ENCODE results near the gene ATXN10.

ATXN10 gene

GRCh38 chr22:45644714-45645113 is 26.9 kb upstream of the ATXN10 start:
- H3K4me3 ChIP-seq (ENCODE audit: low read length): no peak overlapping the region
- no peak for TF ChIP-seq CTCF (conservative IDR thresholded peaks at IDR 0.05; ENCODE audit: low read depth, low read length)
- no peak for DNase-seq (ENCODE audit: low read depth)

- no peak for DNase-seq (ENCODE audit: low read depth)
- H3K4me3 ChIP-seq (ENCODE audit: low read length): peak overlapping the region; percentile 33
- no peak for TF ChIP-seq CTCF (conservative IDR thresholded peaks at IDR 0.05; ENCODE audit: low read depth, low read length)
These were observed 26.5 kb upstream of the ATXN10 start for GRCh38 chr22:45645150-45645525.

DNA sequence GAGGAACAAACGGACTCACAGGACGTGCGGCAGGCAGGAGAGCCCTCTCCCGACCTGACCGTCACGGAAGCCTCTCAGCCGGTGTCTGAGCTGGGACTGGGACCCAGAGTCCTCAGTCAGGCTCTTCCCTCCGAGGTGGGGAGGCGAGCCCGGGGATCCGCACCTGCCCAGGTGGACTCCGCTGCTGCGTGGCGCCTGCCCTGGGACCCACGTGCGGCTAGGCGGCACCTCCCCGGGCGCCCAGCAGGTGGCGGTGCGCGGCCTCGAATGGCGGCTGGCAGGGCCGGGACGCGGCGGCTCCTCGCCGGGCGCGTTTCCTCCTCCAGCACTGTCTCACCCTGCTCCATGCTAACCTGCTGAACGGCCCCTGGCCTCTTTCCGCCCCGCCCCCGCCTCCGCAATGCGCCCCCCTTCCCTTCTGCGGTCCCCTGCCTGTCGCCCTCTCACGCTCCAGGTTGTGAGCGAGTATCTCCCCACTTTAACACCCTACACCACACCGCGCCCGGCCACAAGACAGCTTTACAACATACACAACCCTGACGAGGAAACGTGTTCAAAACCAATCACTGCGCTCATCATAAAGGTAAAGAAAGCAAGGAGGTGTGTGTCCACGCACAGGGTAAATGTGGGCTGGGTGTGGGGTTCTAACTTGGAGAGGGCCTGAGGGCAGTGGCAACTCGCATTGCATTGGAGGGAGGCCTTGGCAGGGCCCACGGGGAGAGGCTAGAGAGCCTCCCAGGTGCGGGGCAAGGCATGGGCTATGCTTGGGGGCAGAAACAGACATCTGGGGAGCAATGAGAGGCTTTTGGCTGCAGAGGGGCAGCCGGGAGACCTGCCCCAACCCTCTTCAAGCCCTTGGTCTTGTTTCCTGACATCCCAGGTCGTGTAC is 25.9 kb upstream of the ATXN10 start:
- peak; percentile 73 for TF ChIP-seq CTCF (conservative IDR thresholded peaks at IDR 0.05; ENCODE audit: low read depth, low read length)
- no peak for DNase-seq (ENCODE audit: low read depth)
- H3K4me3 ChIP-seq (ENCODE audit: low read length): peak overlapping the region; percentile 33

- no peak for TF ChIP-seq CTCF (conservative IDR thresholded peaks at IDR 0.05; ENCODE audit: low read depth, low read length)
- DNase-seq (ENCODE audit: low read depth): no peak
- H3K4me3 ChIP-seq (ENCODE audit: low read length): no peak overlapping the region
These were observed 24.0 kb upstream of the ATXN10 start for GRCh38 chr22:45647532-45648225.

DNA sequence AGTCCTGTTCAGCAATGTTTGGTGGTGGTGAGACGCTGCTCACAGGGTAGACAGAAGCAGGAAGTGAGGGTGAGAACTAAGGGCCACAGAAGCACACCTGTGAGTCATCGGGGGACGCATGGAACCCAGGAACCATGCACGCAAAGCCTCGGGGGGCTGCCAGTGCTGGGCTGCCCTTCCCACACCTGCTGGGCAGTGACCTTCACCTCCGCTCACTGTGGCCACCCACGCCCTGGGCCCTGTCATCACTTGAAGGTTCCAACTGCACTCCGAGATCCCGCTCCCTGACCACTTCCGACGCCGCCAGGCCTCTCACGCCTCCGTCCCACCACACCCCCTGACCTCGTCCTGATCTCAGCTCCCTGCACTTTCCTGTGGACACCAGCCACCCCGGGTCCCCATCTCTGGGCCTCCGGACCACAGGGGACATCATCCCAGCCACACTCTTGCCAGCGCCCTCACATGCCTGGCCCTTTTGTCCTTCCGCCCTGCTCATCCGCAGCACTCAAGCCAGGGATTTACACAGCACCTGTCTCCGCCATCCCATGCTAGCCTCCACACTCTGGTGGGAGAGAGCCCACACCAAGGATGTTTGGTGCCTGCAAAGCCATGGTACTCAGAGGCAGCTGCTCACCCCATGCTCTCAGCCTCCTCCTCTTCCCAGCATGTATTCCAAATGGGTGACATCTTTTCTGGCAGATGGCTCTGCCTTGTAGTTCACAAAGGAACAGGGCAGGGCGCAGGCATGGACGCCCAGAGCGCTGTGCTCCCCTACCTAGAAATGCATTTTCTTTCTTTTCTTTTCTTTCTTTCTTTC is 23.1 kb upstream of the ATXN10 start:
- DNase-seq (ENCODE audit: low read depth): no peak
- TF ChIP-seq CTCF (conservative IDR thresholded peaks at IDR 0.05; ENCODE audit: low read depth, low read length): no peak
- H3K4me3 ChIP-seq (ENCODE audit: low read length): no peak overlapping the region

DNA sequence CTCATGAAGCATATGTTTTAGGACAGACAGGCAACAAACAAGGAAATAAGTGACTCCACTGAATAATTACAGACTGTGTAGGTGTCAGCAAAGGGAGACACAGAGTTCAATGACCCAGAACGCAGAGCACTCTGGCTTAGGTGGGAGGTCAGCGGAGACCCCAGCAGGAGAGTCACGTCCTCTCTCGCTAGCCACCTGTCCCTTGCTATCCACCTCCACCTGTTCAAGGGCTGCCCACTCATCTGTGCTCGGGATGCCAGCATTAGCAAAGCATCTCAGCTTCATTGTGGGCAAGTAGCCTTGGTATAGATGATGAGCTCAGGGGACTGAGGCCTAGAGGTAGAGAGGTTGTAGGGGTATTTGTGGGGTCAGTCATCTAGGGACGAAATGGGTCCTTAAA is 21.8 kb upstream of the ATXN10 start:
- no peak for DNase-seq (ENCODE audit: low read depth)
- H3K4me3 ChIP-seq (ENCODE audit: low read length): no peak overlapping the region
- TF ChIP-seq CTCF (conservative IDR thresholded peaks at IDR 0.05; ENCODE audit: low read depth, low read length): no peak
